Cardiac fibroblast (primary cell): ENCODE results near the gene NR6A1.

Source experiments
- DNase-seq, 2 donors: peaks; one replicate each; pipeline versions ENCODE4 v3.0.0 to v3.0.0-alpha.2; 2010; ENCODE audit warnings: low read depth in 2 of 2
- H3K4me3 ChIP-seq, 2 donors: replicated peaks in 1 of 2; 1 replicate in 1 of 2; 2 replicates in 1 of 2; pipeline ENCODE4 v1.5.1; 2011; ENCODE audit warnings: low read depth in 2 of 2, low read length in 2 of 2, mild to moderate bottlenecking in 2 of 2, moderate library complexity in 1 of 2
- CTCF ChIP-seq: IDR thresholded peaks from one replicate; pipeline ENCODE4 v1.5.1; 2011; ENCODE audit warnings: low read depth, mild to moderate bottlenecking, low read length, inconsistent platforms

NR6A1 gene

GRCh38 chr9:124749781-124750180, 21.3 kb downstream of the NR6A1 start:
- no peak for TF ChIP-seq CTCF
- no peak overlapping the region for H3K4me3 ChIP-seq
- no peak for DNase-seq

GRCh38 chr9:124749284-124749683, 21.8 kb downstream of the NR6A1 start:
- DNase-seq: no peak
- TF ChIP-seq CTCF: no peak
- no peak overlapping the region for H3K4me3 ChIP-seq

GRCh38 chr9:124747065-124747464, 24.0 kb downstream of the NR6A1 start:
- DNase-seq: no peak
- H3K4me3 ChIP-seq: no peak overlapping the region

GRCh38 chr9:124743686-124744348, 27.3 kb downstream of the NR6A1 start:
- no peak for TF ChIP-seq CTCF
- no peak for DNase-seq
- H3K4me3 ChIP-seq: no peak overlapping the region

More at GRCh38 chr9:124747065-124747464, 24.0 kb downstream of the NR6A1 start:
- no peak for TF ChIP-seq CTCF

GRCh38 chr9:124742940-124743339, 28.2 kb downstream of the NR6A1 start:
- DNase-seq: no peak
- TF ChIP-seq CTCF: no peak
- no peak overlapping the region for H3K4me3 ChIP-seq

- DNase-seq: no peak
- H3K4me3 ChIP-seq: no peak overlapping the region
- no peak for TF ChIP-seq CTCF
Measured at GRCh38 chr9:124741662-124742061, 29.4 kb downstream of the NR6A1 start.

GRCh38 chr9:124741149-124741548, 30.0 kb downstream of the NR6A1 start:
- no peak overlapping the region for H3K4me3 ChIP-seq
- DNase-seq: no peak
- TF ChIP-seq CTCF: no peak
